Activated T-cell treated with anti-CD3 and anti-CD28 coated beads for 1 hour (primary cell): ENCODE measurements around the gene TECR.
"Not testable (repeated sequence)": the region's sequence is repeated elsewhere in the genome, so short reads cannot be mapped to it uniquely, and the experiment has no call there.

Experiments
- DNase-seq: peaks from one replicate; pipeline ENCODE4 v3.0.0-alpha.2; 2020; ENCODE audit warnings: low read depth

TECR gene

GRCh38 chr19:14561249-14561648, 31.9 kb downstream of the TECR start:
- no peak for DNase-seq

GRCh38 chr19:14561847-14562351, 32.5 kb downstream of the TECR start:
- no peak for DNase-seq

- no peak for DNase-seq
These were observed 33.5 kb downstream of the TECR start for GRCh38 chr19:14562660-14563589.

- no peak for DNase-seq
These were observed 34.2 kb downstream of the TECR start for GRCh38 chr19:14563590-14563926.

GRCh38 chr19:14563989-14564651, 34.7 kb downstream of the TECR start:
- DNase-seq = peak; percentile 30

- not testable (repeated sequence) for DNase-seq
These were observed 35.4 kb downstream of the TECR start for GRCh38 chr19:14564652-14565297.

- DNase-seq = no peak
These were observed 35.9 kb downstream of the TECR start for GRCh38 chr19:14565298-14565679.

- DNase-seq = no peak
These were observed 36.6 kb downstream of the TECR start for GRCh38 chr19:14565765-14566711.

GRCh38 chr19:14566712-14567077, 37.3 kb downstream of the TECR start:
- no peak for DNase-seq

GRCh38 chr19:14567079-14567478, 37.7 kb downstream of the TECR start:
- DNase-seq = no peak

GRCh38 chr19:14570864-14571527, 41.6 kb downstream of the TECR start:
- no peak for DNase-seq

GRCh38 chr19:14571695-14572490, 42.5 kb downstream of the TECR start, which contains the start of gene NDUFB7:
Gene NDUFB7, minus strand, starts transcription at chr19:14572066. Its CDS starts 66 bp downstream, at chr19:14572000.
- peak; percentile 78 for DNase-seq

GRCh38 chr19:14575428-14575980, 46.1 kb downstream of the TECR start:
- DNase-seq = no peak

- DNase-seq = no peak
These were observed 47.0 kb downstream of the TECR start for GRCh38 chr19:14576363-14576762.

- DNase-seq = no peak
These were observed 47.9 kb downstream of the TECR start for GRCh38 chr19:14577264-14577663.

- no peak for DNase-seq
These were observed 48.6 kb downstream of the TECR start for GRCh38 chr19:14577885-14578427.

GRCh38 chr19:14580623-14581237, 51.3 kb downstream of the TECR start:
- DNase-seq = no peak

GRCh38 chr19:14582894-14583340, 53.5 kb downstream of the TECR start, which contains the start of gene CLEC17A:
Gene CLEC17A, plus strand, starts transcription at chr19:14583084. Its CDS starts 77 bp downstream, at chr19:14583161.
- no peak for DNase-seq

- DNase-seq = not testable (repeated sequence)
These were observed 55.0 kb downstream of the TECR start for GRCh38 chr19:14584372-14584771.
